GM19455 (cell line): Measurements from ENCODE around the gene C1RL.
"Not testable (repeated sequence)": the region's sequence is repeated elsewhere in the genome, so short reads cannot be mapped to it uniquely, and the experiment has no call there.

Experiments
- ATAC-seq: cut with Tn5 transposase; IDR thresholded peaks from one replicate; pipeline ENCODE4 v1.9.1; 2021; ENCODE audit not compliant: unreplicated experiment

Gene C1RL

GRCh38 chr12:7116196-7116595, 7.2 kb upstream of the C1RL start:
- no peak for ATAC-seq

- no peak for ATAC-seq
Observed at GRCh38 chr12:7114851-7115250, 5.8 kb upstream of the C1RL start.

DNA sequence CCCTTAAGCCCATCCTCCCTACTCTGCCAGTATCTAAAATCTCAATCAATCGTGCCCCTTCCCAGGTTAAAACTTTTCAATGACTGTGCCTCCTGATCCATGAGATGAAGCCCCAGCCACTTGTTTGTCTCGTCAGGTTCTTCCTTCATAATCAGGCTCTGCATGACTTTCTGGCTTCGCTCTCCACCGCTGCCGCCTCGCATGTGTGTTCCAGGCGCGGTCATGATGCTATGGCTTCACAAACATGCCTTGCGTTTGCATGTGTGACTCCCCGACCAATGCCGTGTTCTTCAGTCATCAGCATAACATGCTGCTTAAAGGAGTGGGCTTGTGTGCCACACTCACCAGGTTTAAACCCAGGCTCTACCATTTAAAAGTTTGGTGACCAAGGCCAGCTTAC, 5.0 kb upstream of the C1RL start:
- ATAC-seq, result no peak

DNA sequence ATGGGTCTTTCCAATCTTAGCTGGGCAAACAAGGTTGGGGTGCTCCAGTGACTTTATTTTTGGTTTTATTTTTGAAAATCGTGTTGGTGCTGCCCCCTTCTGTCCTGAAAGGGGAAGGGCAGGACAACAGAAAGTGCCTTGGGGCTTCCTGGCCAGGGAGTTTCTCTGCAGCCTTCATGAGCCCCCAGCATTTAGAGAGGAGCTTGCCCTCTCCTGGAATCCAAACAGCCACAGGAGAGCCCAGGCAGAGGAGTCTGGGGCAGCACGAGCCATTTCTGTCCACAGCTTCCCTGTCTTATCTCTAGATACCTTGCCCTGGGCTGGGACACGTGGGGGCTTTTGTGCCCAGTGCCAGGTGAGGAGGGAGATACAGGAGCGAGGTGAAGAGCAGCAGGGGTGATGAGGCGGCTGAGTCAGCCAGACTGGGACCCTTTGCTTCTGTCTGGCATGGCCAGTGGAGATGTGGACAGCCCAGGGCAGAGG, 4.4 kb upstream of the C1RL start:
- no peak for ATAC-seq

DNA sequence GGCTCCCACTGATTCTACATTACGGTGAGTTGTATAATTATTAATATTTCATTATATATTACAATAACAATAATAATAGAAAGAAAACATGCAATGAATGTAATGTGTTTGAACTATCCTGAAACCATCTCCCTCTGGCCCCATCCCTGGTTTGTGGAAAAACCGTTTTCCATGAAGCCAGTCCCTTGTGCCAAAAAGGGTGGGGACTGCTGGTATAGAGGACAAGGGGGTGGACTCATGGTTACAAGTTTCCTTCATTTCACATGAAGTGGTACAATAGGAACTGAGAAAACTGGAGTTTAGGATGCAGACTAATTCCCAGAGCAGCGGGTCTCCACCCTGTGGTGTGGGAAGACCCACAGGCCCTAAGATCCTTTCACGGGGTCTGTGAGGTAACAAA, 3.0 kb upstream of the C1RL start:
- no peak for ATAC-seq

GRCh38 chr12:7110661-7111060, 1.6 kb upstream of the C1RL start:
- no peak for ATAC-seq

DNA sequence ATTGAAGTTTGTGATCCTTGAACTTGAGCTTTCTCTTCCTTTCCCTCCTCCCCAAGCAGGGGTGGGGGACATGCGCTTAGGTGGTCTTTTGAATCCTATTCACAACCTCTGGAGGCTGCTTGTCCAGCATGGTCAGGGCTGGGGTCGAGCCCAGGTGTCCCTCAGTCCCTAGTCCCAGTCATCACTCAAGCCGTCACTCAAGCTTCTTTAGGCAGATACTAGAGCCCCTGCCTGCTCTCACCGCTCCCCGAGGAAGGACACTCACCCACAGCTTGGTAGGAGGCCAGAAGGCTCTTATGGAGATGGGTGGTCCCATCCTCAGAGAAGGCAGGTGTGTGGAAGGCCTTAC, 532 bp upstream of the C1RL start:
- ATAC-seq, result no peak

- ATAC-seq, result peak; percentile 88
Observed at GRCh38 chr12:7108003-7108795, 815 bp downstream of the C1RL start.

DNA sequence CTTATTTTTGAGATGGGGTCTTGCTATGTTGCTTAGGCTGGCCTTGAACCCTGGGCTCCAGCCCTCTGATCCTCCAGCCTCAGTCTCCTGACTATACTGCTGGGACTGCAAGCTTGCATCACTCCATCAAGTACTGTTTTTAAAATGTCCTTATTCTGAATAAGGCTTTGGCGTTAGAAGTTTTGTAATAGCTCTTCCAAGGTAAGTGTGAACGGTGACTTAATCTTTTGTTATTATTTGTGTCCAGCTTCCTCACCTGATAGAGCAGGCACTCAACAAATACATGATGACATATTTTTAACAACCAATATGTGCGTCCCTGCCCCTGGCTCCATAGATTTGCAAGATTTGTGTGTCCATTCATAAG, 1.4 kb downstream of the C1RL start:
- no peak for ATAC-seq

GRCh38 chr12:7107181-7107580, 1.8 kb downstream of the C1RL start:
- not testable (repeated sequence) for ATAC-seq

GRCh38 chr12:7106082-7106481, 2.9 kb downstream of the C1RL start:
- ATAC-seq, result no peak

GRCh38 chr12:7103837-7104584, 5.0 kb downstream of the C1RL start:
- ATAC-seq, result no peak

DNA sequence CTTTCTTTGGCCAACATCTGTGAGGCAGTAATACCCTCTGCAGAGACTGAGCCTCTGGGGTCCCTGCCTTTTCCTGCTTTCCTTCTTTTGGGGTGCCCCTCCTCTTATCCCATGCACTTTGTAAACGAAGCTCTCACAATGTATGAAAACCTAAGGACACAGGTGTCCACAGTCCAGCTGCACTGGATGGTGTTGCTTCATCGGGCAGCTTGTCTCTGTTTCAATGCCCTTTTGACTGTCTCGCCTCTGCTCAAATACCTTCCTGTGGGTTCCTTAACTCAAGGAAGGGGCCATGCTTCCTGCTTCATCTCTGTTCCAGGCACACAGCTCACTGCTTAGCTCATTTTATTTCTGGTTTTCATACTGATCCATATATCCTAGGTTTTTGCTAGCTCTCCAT, 6.4 kb downstream of the C1RL start:
- no peak for ATAC-seq

GRCh38 chr12:7101694-7102131, 7.3 kb downstream of the C1RL start:
- ATAC-seq, result no peak

DNA sequence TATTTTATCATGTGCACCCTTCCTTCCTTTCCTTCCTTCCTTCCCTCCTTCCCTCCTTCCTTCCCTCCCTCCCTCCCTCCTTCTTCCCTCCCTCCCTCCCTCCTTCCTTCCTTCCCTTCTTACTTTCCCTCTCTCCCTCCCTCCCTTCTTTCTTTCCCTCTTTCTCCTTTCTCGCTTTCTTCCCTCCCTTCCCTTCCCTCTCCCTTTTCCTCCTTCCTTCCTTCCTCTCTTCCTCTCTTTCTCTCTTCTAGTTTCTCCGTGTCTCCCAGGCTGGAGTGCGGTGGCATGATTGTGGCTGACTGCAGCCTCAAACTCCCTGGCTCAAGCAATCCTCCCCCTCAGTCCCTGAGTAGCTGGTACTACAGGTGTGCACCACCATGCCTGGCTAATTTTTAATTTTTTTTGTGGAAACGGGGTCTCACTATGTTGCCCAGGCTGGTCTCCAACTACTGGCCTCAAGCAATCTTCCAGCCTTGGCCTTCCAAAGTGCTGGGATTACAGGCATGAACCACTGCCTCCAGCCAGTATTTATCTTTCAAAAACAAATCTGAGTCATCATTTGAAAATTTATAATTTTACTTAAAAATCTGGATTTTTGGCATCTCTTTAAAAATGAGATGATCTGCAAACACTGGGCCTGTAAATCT, 7.8 kb downstream of the C1RL start:
- ATAC-seq, result no peak

GRCh38 chr12:7100239-7100638, 8.8 kb downstream of the C1RL start:
- ATAC-seq, result no peak

DNA sequence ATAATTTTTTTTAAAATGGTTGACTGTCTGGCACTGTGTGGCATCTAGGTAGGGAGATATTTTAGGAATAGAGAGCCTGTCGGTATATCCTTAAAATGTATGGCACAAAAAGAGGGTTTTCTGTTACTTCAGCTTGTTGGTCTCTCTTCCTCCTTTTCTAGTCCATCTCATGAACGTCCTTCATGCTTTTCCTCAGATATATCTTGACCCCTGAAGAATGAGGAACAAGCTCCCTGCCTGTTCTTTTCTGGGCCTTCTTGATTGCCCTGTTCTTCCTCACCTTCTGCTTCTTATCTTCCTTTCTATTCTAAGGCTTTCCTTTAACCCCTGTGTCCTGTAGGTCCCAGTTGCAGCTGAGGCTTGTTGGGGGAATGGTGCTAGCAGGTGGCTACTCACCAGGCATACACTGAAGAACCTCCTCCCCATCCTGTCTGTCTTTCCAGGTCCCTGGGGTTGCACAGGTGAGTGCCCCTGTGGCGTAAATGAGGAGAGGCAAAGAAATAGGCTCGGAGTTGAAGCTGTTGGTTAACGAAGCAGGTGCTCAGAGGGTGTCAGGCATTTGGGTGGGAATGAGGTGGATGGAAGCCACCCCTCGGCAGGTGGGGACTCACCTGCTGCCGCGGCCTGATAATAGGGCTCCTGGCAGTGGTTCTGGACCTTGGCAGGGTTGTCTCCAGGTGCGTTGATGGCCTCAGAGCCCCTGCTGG, 9.6 kb downstream of the C1RL start:
- ATAC-seq, result no peak

DNA sequence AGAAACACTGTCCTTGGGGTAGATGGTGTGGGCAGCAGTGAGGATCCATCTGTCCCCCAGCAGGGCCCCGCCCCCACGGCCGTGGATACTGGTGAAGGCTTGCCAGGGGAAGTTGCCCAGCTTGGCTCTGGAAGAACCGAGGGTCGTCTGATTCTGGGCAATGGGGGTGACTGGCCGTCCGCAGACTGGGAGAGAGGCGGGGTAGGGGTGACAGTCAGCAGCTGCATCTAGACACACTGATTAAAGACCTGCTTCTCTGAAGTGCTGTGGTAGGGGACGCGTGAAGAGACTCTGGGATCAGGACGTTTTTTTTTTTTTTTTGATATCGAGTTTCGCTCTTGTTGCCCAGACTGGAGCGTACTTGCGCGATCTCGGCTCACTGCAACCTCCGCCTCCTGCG, 12.0 kb downstream of the C1RL start:
- ATAC-seq, result no peak

DNA sequence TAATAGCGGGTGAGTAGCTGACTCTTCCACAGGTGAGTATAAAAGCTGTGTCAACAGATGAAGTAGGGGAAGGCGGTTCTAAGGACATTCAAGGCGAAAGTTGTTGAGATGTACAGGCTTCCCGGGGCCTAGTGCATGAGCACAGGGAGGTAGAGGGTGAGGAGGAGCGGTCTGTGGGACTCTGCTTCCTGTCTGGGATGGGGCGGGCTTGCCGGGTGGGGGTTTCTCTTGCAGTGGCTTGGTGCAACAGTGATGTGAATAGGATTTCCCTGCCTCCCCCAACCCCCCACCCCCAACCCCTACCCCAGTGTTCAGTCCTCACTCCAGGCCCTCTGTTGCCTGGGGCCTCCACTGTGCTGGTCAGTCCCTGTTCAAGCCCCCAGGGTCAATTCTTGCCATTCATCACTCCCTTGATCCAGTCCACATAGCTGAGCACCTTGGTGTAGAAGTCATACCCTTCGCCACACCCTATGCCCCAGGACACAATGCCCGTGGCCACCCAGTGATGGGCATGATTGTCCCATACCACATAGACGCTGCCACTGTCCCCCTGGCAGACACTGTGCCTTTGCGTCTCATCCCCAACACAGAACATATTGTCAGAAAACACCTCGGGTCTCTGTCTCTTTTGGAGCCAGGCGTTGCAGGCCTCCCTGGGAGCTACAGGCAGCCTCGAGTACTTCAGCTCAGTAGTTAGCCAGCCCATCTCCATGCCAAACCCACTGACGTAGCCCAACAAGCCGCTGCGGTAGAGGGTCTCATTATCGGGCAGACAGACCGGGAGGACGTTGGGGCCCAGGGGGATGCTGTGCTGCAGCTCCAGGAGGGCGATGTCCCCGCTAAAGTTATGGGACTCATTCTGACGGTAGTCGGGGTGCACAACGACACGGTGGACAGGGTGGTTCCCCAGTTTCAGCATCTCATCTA, 12.7 kb downstream of the C1RL start:
- ATAC-seq, result no peak

DNA sequence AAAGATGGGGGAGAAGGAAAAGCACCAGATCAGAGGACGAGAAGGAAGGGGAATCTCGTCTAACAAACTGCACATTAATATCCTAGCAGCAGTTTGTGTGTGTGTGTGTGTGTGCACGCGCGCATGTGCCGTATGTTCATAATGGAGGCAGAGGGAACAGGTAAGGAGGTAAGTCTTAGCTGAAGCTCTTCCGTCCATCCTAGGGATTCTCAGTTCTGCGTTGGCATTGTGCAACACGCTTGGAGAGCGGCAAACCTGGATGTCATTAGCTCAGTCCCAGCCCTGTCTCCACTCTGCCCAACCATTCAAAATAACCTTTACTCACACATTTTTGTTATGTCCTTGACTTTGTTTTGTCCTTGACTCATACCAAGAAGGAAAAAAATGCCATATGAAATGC, 15.1 kb downstream of the C1RL start:
- ATAC-seq, result no peak
